Vagina (tissue), 2 donors: ENCODE measurements around the gene TMEM229A.

Source experiments
- CTCF ChIP-seq, 3 experiments: fragments of 450-650 bp in 2 of 3; fragments of 200-600 bp in 1 of 3; sonication (generic) in 1 of 3; IDR thresholded peaks; one replicate each; pipeline ENCODE4 v1.5.1; 2017 to 2019; ENCODE audit warnings: antibody characterized with exemption in 3 of 3, mild to moderate bottlenecking in 2 of 3, moderate library complexity in 2 of 3
- POLR2A ChIP-seq, 2 donors: fragments of 450-650 bp; IDR thresholded peaks; one replicate each; pipeline ENCODE4 v1.6.1; 2017; ENCODE audit warnings: antibody characterized with exemption in 2 of 2, mild to moderate bottlenecking in 2 of 2, moderate library complexity in 2 of 2
- POLR2AphosphoS5 ChIP-seq, 2 donors: sonication (generic); formaldehyde crosslinking; IDR thresholded peaks; one replicate each; pipeline ENCODE4 v1.9.0; 2017; ENCODE audit warnings: antibody characterized with exemption in 2 of 2, mild to moderate bottlenecking in 2 of 2, low read depth in 1 of 2; ENCODE audit not compliant: insufficient read depth in 1 of 2

GRCh38 chr7:124027236-124027635 lies 5.6 kb downstream of the TMEM229A start:
- TF ChIP-seq CTCF (IDR thresholded peaks at IDR 0.05) (no peak), POLR2A (IDR thresholded peaks at IDR 0.05) (no peak), POLR2AphosphoS5 (IDR thresholded peaks at IDR 0.05; ENCODE audit: insufficient read depth in 1 of 2, low read depth in 1 of 2) (no peak)
